ENCODE results near the gene IKZF3. TPM values are rescaled to one million over a fixed set of nuclear protein-coding genes. Genes with fewer than 3 reads are reported as not detected.

Gene IKZF3
- total RNA-seq, 1 experiment from 2014 or later: not detected

DNA sequence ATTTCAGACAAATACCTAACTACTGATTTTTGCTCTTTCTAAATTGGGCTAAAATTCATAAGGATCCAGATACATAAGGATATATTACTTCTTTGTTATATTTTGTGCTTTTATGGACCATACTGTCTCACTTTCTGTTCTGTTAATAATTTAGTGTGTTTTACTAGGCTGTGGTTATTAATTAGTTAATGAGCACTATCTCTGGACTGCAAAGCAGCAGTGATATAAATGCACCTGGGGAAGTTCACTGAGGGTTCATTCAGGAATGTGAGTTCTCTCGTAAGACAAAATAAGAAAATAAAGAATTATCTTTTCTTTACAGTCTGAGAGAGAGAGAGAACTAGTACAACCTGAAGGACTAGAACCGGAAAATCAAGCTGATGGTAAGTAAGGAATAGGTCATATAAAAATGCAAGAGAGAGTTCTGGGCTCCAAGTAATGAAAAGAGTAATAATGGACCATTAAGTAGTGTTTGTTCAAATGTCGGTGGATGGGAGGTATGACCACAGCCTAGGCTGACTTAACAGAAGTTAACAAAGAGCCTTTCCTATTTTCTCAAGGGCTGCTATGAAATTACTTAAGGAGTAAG is 55.6 kb downstream of the IKZF3 start:
- Histone ChIP-seq H2AFZ (ENCODE audit: low read length) (no peak overlapping the region), H3K4me2 (ENCODE audit: low read length) (peak overlapping the region; percentile 53), H3K27me3 (ENCODE audit: low read length) (peaks cover 7% of the 10 kb centered on the region), H3K4me3 (ENCODE audit: low read length) (no peak overlapping the region; the same call in 1 of the 2 replicates), H3K4me1 (ENCODE audit: insufficient read depth, low read length) (peaks cover 17% of the 10 kb centered on the region), H3K9me3 (ENCODE audit: low read length) (no peaks in the 10 kb centered on the region), H3K36me3 (ENCODE audit: low read depth, low read length) (no peaks in the 10 kb centered on the region), H3K9ac (ENCODE audit: low read length) (no peak overlapping the region), H3K79me2 (ENCODE audit: low read length) (no peaks in the 10 kb centered on the region), H4K20me1 (ENCODE audit: low read length) (no peaks in the 10 kb centered on the region), H3K27ac (ENCODE audit: low read length) (no peak overlapping the region), H3K9me2 (replicated peaks; ENCODE audit: low read length) (no peaks in the 10 kb centered on the region), H3F3A (ENCODE audit: low read length, unreplicated experiment) (no peaks in the 10 kb centered on the region)
- CTCF ChIA-PET: interaction anchor here (0.5 kb wide), 1 partner anchor 101 kb away, joined by 3 read pairs; no protein-coding TSS in a partner anchor
- intact Hi-C loops (cut with micrococcal nuclease): loop anchor here (10.0 kb wide), 1 partner anchor 66 kb away; no protein-coding TSS in a partner anchor
- POLR2A ChIA-PET (ENCODE audit: unreplicated experiment): no interaction called here
- ATAC-seq: no peak
- no TSS peak for BruUV-seq (replicated peaks)
- no peak for TF ChIP-seq EZH2 (IDR thresholded peaks at IDR 0.05; ENCODE audit: low read length, unreplicated experiment)
- TF ChIP-seq EZH2phosphoT487 (IDR thresholded peaks at IDR 0.05; ENCODE audit: borderline replicate concordance, low read length): no peak
- TF ChIP-seq, protein P1, sequence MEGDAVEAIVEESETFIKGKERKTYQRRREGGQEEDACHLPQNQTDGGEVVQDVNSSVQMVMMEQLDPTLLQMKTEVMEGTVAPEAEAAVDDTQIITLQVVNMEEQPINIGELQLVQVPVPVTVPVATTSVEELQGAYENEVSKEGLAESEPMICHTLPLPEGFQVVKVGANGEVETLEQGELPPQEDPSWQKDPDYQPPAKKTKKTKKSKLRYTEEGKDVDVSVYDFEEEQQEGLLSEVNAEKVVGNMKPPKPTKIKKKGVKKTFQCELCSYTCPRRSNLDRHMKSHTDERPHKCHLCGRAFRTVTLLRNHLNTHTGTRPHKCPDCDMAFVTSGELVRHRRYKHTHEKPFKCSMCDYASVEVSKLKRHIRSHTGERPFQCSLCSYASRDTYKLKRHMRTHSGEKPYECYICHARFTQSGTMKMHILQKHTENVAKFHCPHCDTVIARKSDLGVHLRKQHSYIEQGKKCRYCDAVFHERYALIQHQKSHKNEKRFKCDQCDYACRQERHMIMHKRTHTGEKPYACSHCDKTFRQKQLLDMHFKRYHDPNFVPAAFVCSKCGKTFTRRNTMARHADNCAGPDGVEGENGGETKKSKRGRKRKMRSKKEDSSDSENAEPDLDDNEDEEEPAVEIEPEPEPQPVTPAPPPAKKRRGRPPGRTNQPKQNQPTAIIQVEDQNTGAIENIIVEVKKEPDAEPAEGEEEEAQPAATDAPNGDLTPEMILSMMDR (conservative IDR thresholded peaks at IDR 0.05; ENCODE audit: low read depth, low read length): no peak
- peak; percentile 62 for DNase-seq

DNA sequence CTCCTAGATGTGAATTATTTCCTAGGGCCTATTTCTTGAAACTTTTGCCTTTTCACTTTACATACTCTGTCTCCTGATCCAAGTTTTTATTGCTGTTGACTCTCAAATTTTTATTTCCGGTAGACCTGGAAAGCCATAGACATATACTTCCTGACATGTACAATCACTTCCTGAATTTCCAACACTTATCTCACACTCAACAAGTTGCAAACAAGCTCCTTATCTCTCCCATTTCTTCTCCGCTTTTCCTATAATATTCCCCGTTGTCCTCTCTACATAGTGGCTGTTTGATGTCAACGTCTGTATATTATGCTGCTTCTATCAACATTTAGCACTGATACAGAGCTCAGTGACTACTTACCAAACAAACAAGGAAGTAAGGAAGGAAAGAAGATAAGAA is 59.3 kb downstream of the IKZF3 start:
- H3F3A ChIP-seq (ENCODE audit: low read length, unreplicated experiment): no peaks in the 10 kb centered on the region
- H3K9me3 ChIP-seq (ENCODE audit: low read length): no peaks in the 10 kb centered on the region
- H3K27me3 ChIP-seq (ENCODE audit: low read length): no peaks in the 10 kb centered on the region
- ChIA-PET POLR2A (ENCODE audit: unreplicated experiment) (no interaction called here), CTCF (no interaction called here)
- H3K27ac ChIP-seq (ENCODE audit: low read length): no peak overlapping the region
- H4K20me1 ChIP-seq (ENCODE audit: low read length): no peaks in the 10 kb centered on the region
- no TSS peak for BruUV-seq (replicated peaks)
- no peak for TF ChIP-seq EZH2phosphoT487 (IDR thresholded peaks at IDR 0.05; ENCODE audit: borderline replicate concordance, low read length)
- TF ChIP-seq, protein P1 (conservative IDR thresholded peaks at IDR 0.05; ENCODE audit: low read depth, low read length): no peak
- TF ChIP-seq EZH2 (IDR thresholded peaks at IDR 0.05; ENCODE audit: low read length, unreplicated experiment): no peak
- H2AFZ ChIP-seq (ENCODE audit: low read length): no peak overlapping the region
- no peaks in the 10 kb centered on the region for H3K79me2 ChIP-seq (ENCODE audit: low read length)
- intact Hi-C loops (cut with micrococcal nuclease): loop anchor here (10.0 kb wide), 1 partner anchor 70 kb away; no protein-coding TSS in a partner anchor
- peaks cover 17% of the 10 kb centered on the region for H3K4me1 ChIP-seq (ENCODE audit: insufficient read depth, low read length)
- no peak for DNase-seq
- no peak overlapping the region for H3K9ac ChIP-seq (ENCODE audit: low read length)
- no peaks in the 10 kb centered on the region for H3K36me3 ChIP-seq (ENCODE audit: low read depth, low read length)
- no peaks in the 10 kb centered on the region for H3K9me2 ChIP-seq (replicated peaks; ENCODE audit: low read length)
- no peak overlapping the region for H3K4me3 ChIP-seq (ENCODE audit: low read length)
- H3K4me2 ChIP-seq (ENCODE audit: low read length): no peak overlapping the region
- no peak for ATAC-seq

DNA sequence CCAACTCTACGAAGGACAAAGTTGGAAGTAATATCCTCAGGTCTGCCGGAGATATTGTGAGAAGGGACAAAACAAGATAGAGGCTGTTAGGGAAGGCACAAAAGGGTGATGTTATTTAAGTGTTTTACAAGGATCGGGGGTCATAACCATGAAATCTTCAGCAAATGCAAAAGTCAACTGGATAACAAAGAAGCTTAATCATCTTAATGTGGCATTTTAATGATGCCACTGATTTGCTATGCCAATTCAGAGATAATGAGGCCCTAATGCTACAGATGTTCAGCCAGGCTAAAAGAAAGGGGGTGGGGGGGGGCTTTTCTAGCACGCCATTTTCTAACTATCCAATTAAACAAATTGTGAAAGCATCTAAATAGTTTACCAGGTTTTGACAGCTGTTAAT is 63.1 kb downstream of the IKZF3 start:
- CTCF ChIA-PET: no interaction called here
- ATAC-seq: no peak
- no TSS peak for BruUV-seq (replicated peaks)
- intact Hi-C loops (cut with micrococcal nuclease): loop anchor here (10.0 kb wide), 1 partner anchor 74 kb away; no protein-coding TSS in a partner anchor
- no peaks in the 10 kb centered on the region for H3K4me1 ChIP-seq (ENCODE audit: insufficient read depth, low read length)
- no peaks in the 10 kb centered on the region for H3K27me3 ChIP-seq (ENCODE audit: low read length)
- no peak overlapping the region for H2AFZ ChIP-seq (ENCODE audit: low read length)
- no peaks in the 10 kb centered on the region for H3K79me2 ChIP-seq (ENCODE audit: low read length)
- no peaks in the 10 kb centered on the region for H3K9me3 ChIP-seq (ENCODE audit: low read length)
- TF ChIP-seq EZH2phosphoT487 (IDR thresholded peaks at IDR 0.05; ENCODE audit: borderline replicate concordance, low read length): no peak
- no peak overlapping the region for H3K27ac ChIP-seq (ENCODE audit: low read length)
- no peaks in the 10 kb centered on the region for H4K20me1 ChIP-seq (ENCODE audit: low read length)
- POLR2A ChIA-PET (ENCODE audit: unreplicated experiment): no interaction called here
- no peak overlapping the region for H3K9ac ChIP-seq (ENCODE audit: low read length)
- no peak overlapping the region for H3K4me2 ChIP-seq (ENCODE audit: low read length)
- H3K36me3 ChIP-seq (ENCODE audit: low read depth, low read length): no peaks in the 10 kb centered on the region
- no peak for DNase-seq
- no peak overlapping the region for H3K4me3 ChIP-seq (ENCODE audit: low read length)
- H3F3A ChIP-seq (ENCODE audit: low read length, unreplicated experiment): no peaks in the 10 kb centered on the region
- H3K9me2 ChIP-seq (replicated peaks; ENCODE audit: low read length): no peaks in the 10 kb centered on the region
